DOHH2 (cell line): Measurements from ENCODE around the gene GARIN5B.

Source experiments
- H3F3A ChIP-seq: fragments of 200-600 bp; sonication (generic), shearing (Covaris generic); 2 replicates; pipeline ENCODE4 v1.6.0; 2016; ENCODE audit warnings: antibody characterized with exemption, mild to moderate bottlenecking; ENCODE audit not compliant: control insufficient read depth, insufficient read depth
- H3K27ac ChIP-seq: fragments of 200-600 bp; sonication (generic); 2 replicates; pipeline ENCODE4 v1.5.1; 2014; ENCODE audit warnings: low read depth, mild to moderate bottlenecking, low read length, moderate library complexity
- H3K27me3 ChIP-seq: fragments of 200-600 bp; sonication (generic); 2 replicates; pipeline ENCODE4 v1.6.1; 2014; ENCODE audit warnings: mild to moderate bottlenecking, low read length, mixed read lengths; ENCODE audit not compliant: control insufficient read depth
- H3K36me3 ChIP-seq: fragments of 200-600 bp; sonication (generic); 2 replicates; pipeline ENCODE4 v1.6.1; 2014; ENCODE audit warnings: mild to moderate bottlenecking, low read length, moderate library complexity, mixed read lengths; ENCODE audit not compliant: control insufficient read depth
- H3K4me1 ChIP-seq: fragments of 200-600 bp; sonication (generic); 2 replicates; pipeline ENCODE4 v1.6.1; 2014; ENCODE audit warnings: mild to moderate bottlenecking, low read length, mixed read lengths; ENCODE audit not compliant: control insufficient read depth
- H3K4me2 ChIP-seq: fragments of 200-600 bp; sonication (generic); 2 replicates; pipeline ENCODE4 v1.6.0; 2014; ENCODE audit warnings: mild to moderate bottlenecking, low read length, moderate library complexity
- H3K4me3 ChIP-seq: fragments of 200-600 bp; sonication (generic); 2 replicates; pipeline ENCODE4 v1.5.1; 2014; ENCODE audit warnings: mild to moderate bottlenecking, low read length, mixed read lengths
- H3K79me2 ChIP-seq: fragments of 200-600 bp; sonication (generic); 2 replicates; pipeline ENCODE4 v1.6.1; 2014; ENCODE audit warnings: mild to moderate bottlenecking, low read length, mixed read lengths; ENCODE audit not compliant: control insufficient read depth
- H3K9me2 ChIP-seq: fragments of 200-600 bp; sonication (generic); replicated peaks from 2 replicates; pipeline ENCODE4 v1.6.1; 2014; ENCODE audit warnings: mild to moderate bottlenecking, low read length, mixed read lengths; ENCODE audit not compliant: control insufficient read depth
- H3K9me3 ChIP-seq: fragments of 200-600 bp; sonication (generic); 2 replicates; pipeline ENCODE4 v1.6.1; 2014; ENCODE audit warnings: antibody characterized with exemption, low read length, mixed read lengths; ENCODE audit not compliant: control insufficient read depth, insufficient read depth
- H4K20me1 ChIP-seq: fragments of 200-600 bp; sonication (generic); 2 replicates; pipeline ENCODE4 v1.6.0; 2014; ENCODE audit warnings: low read depth, mild to moderate bottlenecking, antibody characterized with exemption, low read length, moderate library complexity; ENCODE audit not compliant: control insufficient read depth, insufficient read depth
- EZH2phosphoT487 ChIP-seq: fragments of 200-600 bp; sonication (generic); IDR thresholded peaks from 2 replicates; pipeline ENCODE4 v1.6.1; 2017; ENCODE audit warnings: borderline replicate concordance, mild to moderate bottlenecking, antibody characterized with exemption, low read length, moderate library complexity, mixed read lengths
- TF ChIP-seq, protein P1 (sequence below): fragments of 200-600 bp; sonication (generic); IDR thresholded peaks from one replicate; pipeline ENCODE4 v1.5.1; 2014; ENCODE audit warnings: antibody characterized with exemption, mild to moderate bottlenecking, low read depth, low read length; ENCODE audit not compliant: poor library complexity, severe bottlenecking

GARIN5B gene

DNA sequence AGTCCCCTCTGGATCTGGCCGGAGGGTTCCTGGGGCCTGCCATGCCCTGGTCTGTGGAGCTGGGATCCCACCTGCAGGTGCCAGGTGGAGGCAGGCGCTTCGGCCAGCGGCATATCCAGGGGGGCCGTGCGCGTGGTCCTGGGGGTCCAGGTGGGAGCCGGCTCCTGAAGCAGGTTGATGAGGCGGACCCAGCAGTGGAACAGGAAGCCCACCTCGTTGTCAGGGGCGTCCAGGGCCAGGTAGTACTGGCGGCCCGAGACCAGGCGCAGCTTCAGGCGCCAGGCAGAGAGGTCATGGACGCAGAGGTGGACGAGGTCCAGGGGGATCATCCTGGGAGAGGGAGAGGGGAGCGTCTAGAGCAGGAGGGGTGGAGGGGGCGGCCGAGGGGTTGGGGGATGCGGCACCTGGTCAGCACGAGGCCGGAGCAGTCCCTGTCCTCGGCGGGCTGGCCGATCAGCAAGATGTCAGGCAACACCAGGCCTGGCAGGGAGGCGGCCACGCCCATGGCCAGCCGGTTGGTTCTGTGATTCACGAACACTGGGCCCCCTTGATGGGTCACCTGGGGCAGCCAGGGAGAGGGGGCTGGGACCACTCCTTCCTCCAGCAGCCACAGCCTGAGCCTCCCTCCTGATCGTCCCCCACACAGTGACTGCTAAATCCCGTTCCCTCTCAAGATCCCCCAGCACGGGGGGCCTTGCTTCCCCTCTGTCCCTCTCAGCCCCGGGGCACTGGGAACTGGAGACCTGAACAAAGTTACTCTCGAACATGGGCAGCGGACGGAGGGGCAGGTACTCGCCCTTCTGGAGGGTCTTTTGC, 678 bp downstream of the GARIN5B start:
- no peak overlapping the region for H3K27ac ChIP-seq
- no peaks in the 10 kb centered on the region for H3K9me2 ChIP-seq
- no peak overlapping the region for H3K4me2 ChIP-seq
- H3K27me3 ChIP-seq = no peaks in the 10 kb centered on the region; the same call in 1 of the 2 replicates
- H3F3A ChIP-seq = no peaks in the 10 kb centered on the region
- H3K9me3 ChIP-seq = no peaks in the 10 kb centered on the region
- no peak overlapping the region for H3K4me3 ChIP-seq
- H4K20me1 ChIP-seq = no peaks in the 10 kb centered on the region
- H3K36me3 ChIP-seq = no peaks in the 10 kb centered on the region
- no peaks in the 10 kb centered on the region for H3K79me2 ChIP-seq
- H3K4me1 ChIP-seq = peaks cover 6% of the 10 kb centered on the region
- no peak for TF ChIP-seq EZH2phosphoT487
- TF ChIP-seq, protein P1, sequence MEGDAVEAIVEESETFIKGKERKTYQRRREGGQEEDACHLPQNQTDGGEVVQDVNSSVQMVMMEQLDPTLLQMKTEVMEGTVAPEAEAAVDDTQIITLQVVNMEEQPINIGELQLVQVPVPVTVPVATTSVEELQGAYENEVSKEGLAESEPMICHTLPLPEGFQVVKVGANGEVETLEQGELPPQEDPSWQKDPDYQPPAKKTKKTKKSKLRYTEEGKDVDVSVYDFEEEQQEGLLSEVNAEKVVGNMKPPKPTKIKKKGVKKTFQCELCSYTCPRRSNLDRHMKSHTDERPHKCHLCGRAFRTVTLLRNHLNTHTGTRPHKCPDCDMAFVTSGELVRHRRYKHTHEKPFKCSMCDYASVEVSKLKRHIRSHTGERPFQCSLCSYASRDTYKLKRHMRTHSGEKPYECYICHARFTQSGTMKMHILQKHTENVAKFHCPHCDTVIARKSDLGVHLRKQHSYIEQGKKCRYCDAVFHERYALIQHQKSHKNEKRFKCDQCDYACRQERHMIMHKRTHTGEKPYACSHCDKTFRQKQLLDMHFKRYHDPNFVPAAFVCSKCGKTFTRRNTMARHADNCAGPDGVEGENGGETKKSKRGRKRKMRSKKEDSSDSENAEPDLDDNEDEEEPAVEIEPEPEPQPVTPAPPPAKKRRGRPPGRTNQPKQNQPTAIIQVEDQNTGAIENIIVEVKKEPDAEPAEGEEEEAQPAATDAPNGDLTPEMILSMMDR = no peak

DNA sequence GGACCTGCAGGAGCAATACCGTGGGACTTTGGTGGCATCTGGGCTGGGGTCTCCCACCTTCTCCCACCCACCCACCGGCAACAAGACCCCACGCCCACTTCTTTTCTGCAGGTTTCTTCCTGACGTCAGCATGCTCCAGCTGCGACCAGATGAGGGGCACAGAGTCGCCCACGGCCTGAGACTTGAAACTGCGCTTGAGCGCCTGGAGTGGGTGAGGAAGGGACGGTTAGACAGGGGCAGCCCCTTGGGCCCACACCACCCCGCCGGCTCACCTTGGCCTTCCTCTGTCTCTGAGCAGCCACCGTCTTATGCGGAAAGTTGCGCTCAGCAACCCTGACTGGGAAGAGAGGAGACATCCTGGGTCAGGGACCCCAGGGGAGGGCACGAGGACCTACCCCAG, 2.2 kb downstream of the GARIN5B start:
- H3K9me2 ChIP-seq = no peaks in the 10 kb centered on the region
- no peak for TF ChIP-seq EZH2phosphoT487
- TF ChIP-seq, protein P1 = no peak
- H3F3A ChIP-seq = no peaks in the 10 kb centered on the region
- peaks cover 7% of the 10 kb centered on the region for H3K27me3 ChIP-seq
- no peak overlapping the region for H3K4me3 ChIP-seq
- no peak overlapping the region for H3K27ac ChIP-seq
- no peak overlapping the region for H3K4me2 ChIP-seq
- no peaks in the 10 kb centered on the region for H4K20me1 ChIP-seq
- peaks cover 6% of the 10 kb centered on the region for H3K4me1 ChIP-seq
- no peaks in the 10 kb centered on the region for H3K36me3 ChIP-seq
- H3K9me3 ChIP-seq = no peaks in the 10 kb centered on the region
- H3K79me2 ChIP-seq = no peaks in the 10 kb centered on the region

DNA sequence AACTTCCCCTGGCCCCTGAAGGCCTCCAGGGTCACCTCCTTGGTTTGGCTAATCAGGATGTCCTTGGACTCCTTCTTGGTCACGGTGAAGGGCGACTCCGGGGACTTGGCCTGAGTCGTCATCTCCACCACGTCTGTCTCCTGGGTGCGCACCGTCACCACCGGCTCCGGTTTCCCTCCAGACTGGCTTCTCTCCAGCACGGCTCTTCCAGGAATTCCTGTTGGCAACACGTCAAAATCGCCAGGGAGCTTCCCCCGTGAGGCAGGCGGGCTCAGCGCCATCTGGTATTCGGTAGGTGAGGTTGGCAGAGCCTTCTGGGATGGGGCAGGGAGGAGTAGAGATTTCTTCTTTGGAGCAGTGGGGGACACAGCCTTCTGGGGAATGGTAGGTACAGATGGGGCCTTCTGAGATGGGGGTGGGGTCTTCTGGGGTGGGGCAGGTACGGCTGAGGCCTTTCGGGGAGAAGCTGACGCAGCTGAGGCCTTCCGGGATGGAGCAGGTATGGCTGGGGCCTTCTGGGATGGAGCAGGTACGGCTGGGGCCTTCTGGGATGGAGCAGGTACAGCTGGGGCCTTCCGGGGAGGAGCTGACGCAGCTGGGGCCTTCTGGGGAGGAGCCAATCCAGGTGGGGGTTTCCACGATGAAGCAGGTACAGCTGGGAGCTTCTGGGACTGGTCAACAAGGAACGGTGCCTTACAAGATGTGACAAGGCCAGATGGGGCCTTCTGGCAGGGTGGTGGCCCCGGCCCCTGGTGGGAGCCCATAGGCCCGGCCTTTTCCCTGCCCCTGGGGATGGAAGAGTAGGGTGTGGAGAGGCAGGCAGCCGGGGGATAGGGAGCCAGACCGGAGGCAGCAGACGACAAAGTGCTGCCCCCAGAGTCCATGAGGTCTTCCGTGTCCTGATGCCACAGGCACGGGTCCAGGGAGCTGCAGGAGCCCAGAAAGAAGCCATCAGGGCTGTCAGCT, 3.8 kb downstream of the GARIN5B start:
- H3K4me1 ChIP-seq = peaks cover 4% of the 10 kb centered on the region
- H3F3A ChIP-seq = no peaks in the 10 kb centered on the region
- H3K27ac ChIP-seq = no peak overlapping the region
- TF ChIP-seq, protein P1 = no peak
- TF ChIP-seq EZH2phosphoT487 = no peak
- H3K79me2 ChIP-seq = no peaks in the 10 kb centered on the region
- no peak overlapping the region for H3K4me2 ChIP-seq
- H4K20me1 ChIP-seq = no peaks in the 10 kb centered on the region
- peaks cover 20% of the 10 kb centered on the region for H3K27me3 ChIP-seq
- no peak overlapping the region for H3K4me3 ChIP-seq
- no peaks in the 10 kb centered on the region for H3K36me3 ChIP-seq
- no peaks in the 10 kb centered on the region for H3K9me3 ChIP-seq
- H3K9me2 ChIP-seq = no peaks in the 10 kb centered on the region
